GM12865 (cell line): Measurements from ENCODE around the gene TNFRSF1A.

Source experiments
- DNase-seq: peaks from one replicate; pipeline ENCODE4 v3.0.0; 2010; ENCODE audit warnings: low read depth
- H3K4me3 ChIP-seq: 2 replicates; pipeline ENCODE4 v1.5.1; 2011; ENCODE audit warnings: mild to moderate bottlenecking, low read depth, low read length, control low read depth
- TF ChIP-seq, protein P1 (sequence below): IDR thresholded peaks from 2 replicates; pipeline ENCODE4 v1.5.1; 2011; ENCODE audit warnings: low read length, control low read depth, low read depth, inconsistent platforms; ENCODE audit not compliant: insufficient read depth; ENCODE audit errors: missing control alignments

TNFRSF1A gene

DNA sequence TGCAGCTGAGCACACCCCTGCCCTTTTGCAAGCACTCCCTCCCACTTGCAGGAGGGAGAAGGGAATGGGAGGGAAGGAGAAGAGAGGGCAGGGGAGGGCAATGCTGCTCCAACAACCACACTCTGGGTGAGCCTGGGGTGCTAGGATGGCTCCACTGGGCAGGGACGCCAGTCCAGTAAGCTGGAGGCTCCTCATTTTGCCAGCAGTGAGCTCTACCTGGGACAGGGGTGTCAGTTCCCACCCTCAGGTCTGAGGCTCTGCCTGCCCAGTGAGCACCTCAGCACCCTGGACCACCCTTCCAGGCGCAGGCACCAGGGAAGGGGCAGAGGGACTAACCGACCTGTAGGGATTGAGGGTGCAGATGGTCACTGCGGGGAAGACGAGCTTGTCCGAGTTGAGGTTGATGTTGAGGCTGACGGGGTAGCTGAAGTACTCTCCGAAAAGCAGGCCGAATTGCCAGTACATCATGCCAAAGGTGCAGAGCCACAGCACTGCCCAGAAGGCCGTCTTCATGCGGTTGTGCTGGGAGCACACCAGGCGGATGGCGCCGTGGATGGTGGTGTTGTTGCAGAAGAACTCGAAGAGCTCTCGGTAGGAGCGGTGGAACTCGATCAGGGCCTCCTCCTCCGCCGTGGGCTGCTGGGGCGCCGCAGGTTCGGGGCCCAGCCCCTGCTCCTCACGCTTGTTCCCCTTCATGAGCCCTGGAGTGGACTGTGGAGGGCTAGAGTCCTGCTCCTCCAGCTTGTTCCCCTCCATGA is 32.3 kb upstream of the TNFRSF1A start:
- H3K4me3 ChIP-seq, result no peak overlapping the region
- DNase-seq, result no peak
- TF ChIP-seq, protein P1, sequence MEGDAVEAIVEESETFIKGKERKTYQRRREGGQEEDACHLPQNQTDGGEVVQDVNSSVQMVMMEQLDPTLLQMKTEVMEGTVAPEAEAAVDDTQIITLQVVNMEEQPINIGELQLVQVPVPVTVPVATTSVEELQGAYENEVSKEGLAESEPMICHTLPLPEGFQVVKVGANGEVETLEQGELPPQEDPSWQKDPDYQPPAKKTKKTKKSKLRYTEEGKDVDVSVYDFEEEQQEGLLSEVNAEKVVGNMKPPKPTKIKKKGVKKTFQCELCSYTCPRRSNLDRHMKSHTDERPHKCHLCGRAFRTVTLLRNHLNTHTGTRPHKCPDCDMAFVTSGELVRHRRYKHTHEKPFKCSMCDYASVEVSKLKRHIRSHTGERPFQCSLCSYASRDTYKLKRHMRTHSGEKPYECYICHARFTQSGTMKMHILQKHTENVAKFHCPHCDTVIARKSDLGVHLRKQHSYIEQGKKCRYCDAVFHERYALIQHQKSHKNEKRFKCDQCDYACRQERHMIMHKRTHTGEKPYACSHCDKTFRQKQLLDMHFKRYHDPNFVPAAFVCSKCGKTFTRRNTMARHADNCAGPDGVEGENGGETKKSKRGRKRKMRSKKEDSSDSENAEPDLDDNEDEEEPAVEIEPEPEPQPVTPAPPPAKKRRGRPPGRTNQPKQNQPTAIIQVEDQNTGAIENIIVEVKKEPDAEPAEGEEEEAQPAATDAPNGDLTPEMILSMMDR, result no peak

DNA sequence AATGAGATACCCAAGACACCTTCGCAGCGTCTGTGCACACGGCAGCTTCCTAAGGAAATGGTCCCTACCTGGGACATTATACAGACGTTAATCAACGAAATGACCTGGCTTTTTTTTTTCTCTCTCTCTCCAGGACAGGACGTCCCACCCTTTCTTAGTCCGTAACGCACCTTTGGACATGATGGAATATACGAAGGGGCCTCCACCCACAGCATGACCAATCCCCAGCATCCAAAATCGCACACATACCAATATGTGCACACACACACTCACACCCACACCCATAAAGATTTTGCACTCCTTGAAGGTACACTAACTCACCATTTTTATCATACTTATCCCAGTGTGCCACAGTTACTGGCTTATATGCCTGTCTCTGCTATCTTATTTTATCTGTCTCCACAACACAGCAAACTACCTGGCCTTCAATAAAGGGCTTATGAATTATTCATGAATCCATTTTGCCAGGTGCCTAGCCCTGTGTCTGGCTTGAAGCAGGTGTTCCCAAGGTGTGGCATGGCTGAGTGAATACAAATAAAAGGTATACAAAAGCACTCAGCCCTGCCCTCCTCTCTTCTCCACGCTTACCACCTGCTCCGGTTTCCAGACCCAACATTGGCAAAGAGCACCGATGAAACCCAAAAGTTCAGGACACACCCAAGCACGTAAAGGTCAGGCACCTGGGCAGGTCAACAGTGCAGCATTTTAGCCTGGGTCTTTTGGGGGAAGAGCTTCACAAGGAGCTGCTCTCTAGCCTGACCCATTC is 31.3 kb upstream of the TNFRSF1A start:
- TF ChIP-seq, protein P1, result no peak
- no peak overlapping the region for H3K4me3 ChIP-seq
- no peak for DNase-seq

GRCh38 chr12:6372403-6373003 is 30.6 kb upstream of the TNFRSF1A start:
- TF ChIP-seq, protein P1, result no peak
- no peak for DNase-seq
- H3K4me3 ChIP-seq, result no peak overlapping the region

DNA sequence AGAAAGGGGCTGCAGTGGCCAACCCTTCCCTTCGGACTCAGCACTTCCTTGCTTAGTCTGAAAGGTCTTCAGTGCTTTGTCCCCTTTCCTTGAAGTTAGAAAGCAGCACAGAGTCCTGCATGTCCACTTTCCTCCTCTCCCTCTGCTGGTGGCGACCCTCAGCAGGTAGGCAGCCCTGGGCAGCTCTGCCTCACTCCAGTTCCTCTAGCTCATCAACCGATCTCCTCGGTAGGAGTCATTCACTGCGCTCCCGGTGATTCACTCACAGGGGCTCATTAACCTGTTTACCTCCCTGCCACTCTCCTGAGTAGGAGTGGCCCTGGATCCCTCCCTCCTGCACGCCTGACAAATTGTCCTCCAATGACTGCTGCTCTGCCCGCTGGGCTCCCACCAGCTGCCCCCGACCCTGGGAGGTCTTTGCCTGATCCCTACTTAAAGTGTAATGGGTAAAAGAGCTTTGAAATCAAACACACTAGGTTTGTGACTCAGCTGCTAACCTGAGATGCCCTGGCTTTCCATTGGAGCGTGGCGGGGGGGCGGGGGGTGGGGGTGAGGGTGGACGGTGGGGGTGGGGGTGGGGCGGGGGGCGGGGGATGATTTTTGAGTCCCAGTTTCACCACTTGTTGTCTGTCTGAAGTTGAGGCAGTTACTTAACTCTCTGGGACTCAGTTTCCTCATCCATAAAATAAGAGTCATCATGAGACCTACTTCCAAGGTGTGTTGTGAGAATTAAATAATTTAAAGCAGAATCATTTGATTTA is 29.3 kb upstream of the TNFRSF1A start:
- DNase-seq, result no peak
- TF ChIP-seq, protein P1, result no peak
- no peak overlapping the region for H3K4me3 ChIP-seq

GRCh38 chr12:6370576-6370935 is 28.7 kb upstream of the TNFRSF1A start:
- no peak overlapping the region for H3K4me3 ChIP-seq

More at GRCh38 chr12:6370576-6370935, 28.7 kb upstream of the TNFRSF1A start:
- DNase-seq, result no peak
- TF ChIP-seq, protein P1, result no peak
